GM04504 (cell line): Measurements from ENCODE around the gene ORAI3.

Experiments used
- DNase-seq: peaks from one replicate; pipeline ENCODE4 v3.0.0-alpha.2; 2012; ENCODE audit warnings: low read depth

ORAI3 gene

DNA sequence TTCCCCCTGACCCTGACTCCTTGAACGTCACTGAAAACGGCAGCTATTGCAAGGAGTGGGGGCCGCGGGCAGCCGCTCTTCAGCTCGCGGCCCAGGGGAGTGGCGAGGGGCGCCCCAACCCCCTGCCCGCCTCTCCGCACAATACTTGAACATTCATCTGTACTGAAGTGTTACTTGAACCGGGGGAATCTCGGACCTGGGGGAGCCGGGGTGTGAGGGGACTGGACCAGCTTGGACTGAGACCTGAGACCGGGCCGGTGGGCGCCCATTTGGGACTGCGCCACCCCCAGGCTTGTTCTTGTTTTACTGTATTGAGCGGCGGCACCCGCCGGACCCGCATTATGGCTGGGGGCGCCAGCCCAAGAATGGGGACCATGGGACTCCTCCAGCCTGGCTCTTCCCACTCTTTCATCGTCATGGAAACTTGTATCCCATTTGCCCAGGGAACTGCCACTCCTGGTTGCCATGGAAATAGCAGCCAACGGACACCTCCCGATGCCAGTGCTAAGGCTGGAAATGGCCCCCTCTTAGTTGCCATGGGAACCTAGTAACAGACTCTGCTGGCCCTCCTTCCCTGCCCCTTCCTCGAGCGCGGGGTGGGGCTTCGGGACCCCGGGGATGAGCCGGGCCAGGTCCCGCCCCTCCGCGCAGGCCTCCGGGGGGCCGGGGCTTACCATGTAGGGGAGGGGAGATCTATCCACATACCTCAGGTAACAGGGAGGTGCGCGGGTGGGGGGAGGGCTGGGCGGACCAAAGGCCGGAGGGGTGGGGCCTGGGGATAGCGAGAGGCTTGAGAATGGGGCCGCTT is 805 bp upstream of the ORAI3 start:
- peak; percentile 95 for DNase-seq

DNA sequence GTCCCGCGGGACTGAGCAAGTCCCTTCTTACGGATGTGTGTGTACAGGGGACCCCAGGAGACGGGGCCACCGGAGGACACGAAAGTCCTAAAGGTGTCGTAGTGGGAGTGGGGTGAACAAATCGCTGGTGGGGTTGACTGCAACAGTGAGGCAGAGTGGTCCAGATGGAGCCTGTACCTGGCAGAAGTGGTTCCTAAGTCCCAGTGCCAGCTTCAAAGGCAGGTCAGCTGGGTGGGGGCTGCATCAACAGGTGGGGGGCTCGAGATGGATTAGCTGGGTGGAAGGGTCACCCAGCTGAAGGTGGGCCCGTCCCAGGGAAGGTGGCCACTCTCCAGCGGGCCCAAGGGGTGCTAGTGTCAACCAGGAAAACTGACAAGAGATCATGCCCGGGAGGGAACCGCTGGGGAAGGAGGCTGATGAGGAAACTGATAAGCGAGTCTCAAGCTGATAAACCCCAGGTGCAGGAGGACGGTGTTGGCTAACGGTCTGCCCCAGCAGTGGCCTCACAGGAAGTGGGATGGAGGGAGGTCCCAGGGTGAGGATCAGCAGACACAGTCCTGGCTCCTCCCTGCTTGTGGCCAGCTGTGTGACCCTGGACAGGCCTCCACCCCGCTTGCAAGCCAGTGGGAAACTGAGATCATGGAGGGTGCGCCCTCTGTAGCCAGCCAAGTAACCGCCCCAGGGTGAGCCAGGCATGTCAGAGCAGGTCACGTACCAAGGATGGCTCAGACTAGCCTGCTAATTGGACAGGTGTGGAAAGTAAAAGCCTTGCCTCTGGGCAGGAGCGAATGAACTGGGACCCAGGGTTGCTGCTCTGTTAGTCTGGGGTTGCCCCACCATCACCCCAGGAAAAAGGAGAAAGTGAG is 1.0 kb downstream of the ORAI3 start:
- peak; percentile 75 for DNase-seq

DNA sequence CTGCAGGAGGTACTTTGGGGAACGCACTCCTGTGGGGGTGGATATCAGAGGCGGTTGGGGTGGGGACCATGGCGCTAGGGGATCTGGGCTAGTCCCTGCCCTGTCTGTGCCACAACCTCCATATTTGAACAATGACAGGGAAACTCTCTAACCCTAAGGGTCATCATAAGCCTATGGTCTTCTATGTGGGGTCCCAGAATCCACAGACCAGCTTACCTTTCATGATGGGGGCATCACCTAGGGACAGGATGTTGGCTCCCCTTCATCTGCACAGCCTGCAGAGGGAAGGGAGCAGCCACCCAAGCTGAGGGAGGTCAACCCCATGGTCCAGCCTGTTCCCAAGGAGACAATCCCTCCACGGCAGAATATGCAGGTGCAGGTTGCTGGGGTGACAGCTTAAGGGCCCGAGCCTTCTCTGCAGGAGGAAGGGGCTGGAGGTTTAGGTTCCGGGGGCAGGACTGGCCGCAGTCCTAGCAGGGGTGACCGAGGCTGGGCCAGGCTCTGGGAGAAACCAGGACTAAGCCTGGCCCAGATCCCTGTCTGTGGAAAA is 1.7 kb downstream of the ORAI3 start:
- DNase-seq, result no peak

DNA sequence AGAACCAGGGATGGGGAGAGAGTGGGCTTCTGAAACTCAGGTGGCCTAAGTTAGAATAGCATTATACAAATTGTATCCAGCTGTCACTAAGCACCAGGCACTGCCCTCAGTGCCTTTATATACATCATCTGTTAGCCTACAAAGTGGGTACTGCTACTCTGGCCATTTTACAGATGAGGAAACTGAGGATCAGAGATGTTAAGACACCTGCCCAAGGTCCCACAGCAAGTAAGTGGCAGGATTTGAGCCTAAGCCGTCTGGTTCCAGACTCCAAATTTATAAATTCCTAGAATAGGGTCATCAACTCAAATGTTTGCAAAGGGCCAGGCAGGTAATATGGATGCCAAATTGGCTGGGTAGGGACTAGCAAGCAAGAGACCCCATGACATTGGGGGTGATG is 2.3 kb downstream of the ORAI3 start:
- DNase-seq, result no peak

DNA sequence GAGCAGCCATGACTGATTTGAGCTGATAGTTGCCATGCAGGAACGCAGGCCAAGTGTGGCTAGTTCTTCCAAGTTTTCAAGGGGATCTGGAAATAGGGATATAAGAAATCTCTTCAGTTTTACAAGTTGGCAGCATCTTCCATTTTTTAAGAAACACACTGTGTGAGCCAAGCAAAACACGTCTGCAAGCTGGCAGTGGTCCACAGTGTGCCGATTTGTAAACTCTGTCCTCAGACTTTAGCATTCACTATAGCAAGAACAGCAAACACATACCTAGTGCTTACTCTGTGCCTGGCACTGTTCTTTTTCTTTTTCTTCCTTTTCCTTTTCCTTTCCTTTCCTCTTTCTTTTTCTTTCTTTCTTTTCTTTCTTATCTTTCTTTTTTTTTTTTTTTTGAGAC is 2.9 kb downstream of the ORAI3 start:
- DNase-seq, result no peak

DNA sequence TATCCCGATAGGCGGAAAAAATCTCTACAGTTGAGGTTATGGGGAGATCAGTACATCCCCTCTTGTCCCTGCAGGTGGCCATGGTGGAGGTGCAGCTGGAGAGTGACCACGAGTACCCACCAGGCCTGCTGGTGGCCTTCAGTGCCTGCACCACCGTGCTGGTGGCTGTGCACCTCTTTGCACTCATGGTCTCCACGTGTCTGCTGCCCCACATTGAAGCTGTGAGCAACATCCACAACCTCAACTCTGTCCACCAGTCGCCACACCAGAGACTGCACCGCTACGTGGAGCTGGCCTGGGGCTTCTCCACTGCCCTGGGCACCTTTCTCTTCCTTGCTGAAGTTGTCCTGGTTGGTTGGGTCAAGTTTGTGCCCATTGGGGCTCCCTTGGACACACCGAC is 4.2 kb downstream of the ORAI3 start:
- DNase-seq, result no peak

DNA sequence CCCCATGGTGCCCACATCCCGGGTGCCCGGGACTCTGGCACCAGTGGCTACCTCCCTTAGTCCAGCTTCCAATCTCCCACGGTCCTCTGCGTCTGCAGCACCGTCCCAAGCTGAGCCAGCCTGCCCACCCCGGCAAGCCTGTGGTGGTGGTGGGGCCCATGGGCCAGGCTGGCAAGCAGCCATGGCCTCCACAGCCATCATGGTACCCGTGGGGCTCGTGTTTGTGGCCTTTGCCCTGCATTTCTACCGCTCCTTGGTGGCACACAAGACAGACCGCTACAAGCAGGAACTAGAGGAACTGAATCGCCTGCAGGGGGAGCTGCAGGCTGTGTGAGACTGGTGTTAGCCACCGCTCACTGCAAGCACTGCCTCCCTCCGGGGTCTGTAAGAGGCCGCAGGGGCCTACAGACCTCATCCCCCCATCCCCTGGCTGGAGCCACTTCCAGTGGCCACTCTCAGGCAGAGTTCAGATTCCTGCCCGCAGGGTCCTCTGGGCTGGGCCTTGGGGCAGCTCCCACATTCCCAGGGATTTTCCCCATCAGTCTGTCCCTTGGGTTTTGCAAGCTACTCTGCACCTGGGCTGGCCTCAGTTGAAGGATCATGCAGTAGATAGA is 4.8 kb downstream of the ORAI3 start:
- peak; percentile 38 for DNase-seq

DNA sequence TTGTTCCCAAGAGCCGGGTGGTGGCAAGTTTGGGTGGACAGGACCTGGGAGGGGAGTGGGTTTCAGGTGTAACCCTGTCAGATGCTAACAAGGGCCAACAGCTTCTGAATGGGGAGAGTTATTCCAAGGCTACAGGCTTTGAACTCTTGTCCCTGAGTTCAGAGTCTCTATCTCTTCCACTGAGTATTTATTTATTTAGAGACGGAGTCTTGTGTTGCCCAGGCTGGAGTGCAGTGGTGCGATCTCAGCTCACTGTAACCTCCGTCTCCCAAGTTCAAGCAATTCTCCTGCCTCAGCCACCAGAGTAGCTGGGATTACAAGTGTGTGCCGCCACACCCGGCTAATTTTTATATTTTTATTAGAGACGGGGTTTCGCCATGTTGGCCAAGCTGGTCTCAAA is 6.1 kb downstream of the ORAI3 start:
- no peak for DNase-seq

DNA sequence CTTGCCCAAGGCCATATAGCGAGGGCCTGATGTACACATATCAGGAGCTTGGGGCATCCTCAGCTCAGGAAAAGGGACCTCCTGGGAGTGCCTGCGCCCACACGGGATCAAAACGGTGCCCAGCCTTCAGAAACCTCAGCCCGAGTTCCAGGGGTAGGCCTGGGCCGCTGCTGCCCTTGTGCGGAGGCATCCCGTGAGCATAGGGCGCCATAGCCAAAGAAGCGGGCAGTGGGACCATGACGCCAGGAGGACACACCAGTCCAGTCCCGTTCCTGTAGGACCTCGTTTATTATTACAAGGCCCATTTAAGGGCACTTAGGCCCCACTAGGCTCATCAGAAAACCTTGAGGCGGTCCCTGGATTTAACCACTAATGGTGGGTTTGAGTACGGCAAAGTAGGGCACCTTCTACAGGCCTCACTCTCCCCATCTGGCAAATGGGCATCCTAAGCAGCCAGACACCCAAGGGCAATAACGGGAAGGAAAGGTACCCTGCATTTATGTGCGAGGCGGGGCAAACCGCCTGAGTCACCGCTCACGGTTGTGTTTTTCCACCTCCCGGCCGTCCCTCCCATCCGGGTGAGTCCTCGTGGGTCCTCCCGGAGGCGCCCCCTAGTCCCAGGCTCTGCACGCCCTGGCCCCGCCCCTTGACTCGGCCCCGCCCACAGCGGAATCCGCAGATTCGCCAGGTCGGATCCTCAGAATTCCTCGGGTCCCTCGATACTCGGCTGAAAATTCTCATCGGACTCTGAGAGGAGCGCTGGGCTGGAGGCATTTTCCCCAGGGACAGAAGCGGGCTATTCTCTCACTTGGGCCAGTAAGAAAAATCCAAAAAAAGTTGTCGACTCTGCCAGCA is 8.0 kb downstream of the ORAI3 start:
- peak; percentile 62 for DNase-seq

DNA sequence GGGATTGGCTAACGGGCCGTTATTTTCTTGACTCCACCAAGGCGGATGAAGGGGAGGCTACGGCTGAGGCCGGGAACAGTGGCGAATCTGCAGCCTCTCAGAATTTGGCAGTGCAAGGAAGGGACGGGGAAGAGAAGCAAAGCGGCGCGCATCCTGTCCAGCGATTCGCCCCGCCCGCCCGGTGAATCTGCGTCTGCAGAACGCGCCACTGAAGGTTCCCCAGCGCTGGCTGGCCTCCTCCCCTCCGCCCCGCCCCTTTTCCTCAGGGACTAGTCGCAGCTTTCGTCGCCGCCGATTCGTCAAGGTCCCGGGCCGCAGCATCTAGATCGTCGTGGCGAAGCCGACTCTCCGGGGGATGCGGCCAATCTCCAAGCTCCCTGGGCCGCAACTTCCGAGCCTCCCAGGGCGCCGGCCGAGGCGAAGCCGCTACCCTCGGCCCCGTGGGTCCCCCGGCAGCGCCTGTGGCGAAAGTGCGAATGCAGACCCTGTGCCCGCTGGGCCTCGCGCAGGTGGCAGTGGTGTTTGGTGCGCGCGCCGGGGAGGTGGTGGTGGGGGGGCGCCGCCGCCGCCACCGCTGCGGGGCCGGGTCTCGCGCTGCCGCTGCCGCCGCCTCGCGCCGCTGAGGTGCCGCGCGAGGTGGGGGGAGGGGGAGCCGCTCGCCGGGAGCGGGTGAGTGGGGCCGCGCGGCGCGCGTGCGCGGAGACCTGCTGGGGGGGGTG is 8.7 kb downstream of the ORAI3 start, which contains the start of gene SETD1A:
SETD1A (plus strand) TSS at position 299 of the 719 bp plus-strand sequence. CDS start 978 bp downstream, outside the sequence.
- DNase-seq, result peak; percentile 90

DNA sequence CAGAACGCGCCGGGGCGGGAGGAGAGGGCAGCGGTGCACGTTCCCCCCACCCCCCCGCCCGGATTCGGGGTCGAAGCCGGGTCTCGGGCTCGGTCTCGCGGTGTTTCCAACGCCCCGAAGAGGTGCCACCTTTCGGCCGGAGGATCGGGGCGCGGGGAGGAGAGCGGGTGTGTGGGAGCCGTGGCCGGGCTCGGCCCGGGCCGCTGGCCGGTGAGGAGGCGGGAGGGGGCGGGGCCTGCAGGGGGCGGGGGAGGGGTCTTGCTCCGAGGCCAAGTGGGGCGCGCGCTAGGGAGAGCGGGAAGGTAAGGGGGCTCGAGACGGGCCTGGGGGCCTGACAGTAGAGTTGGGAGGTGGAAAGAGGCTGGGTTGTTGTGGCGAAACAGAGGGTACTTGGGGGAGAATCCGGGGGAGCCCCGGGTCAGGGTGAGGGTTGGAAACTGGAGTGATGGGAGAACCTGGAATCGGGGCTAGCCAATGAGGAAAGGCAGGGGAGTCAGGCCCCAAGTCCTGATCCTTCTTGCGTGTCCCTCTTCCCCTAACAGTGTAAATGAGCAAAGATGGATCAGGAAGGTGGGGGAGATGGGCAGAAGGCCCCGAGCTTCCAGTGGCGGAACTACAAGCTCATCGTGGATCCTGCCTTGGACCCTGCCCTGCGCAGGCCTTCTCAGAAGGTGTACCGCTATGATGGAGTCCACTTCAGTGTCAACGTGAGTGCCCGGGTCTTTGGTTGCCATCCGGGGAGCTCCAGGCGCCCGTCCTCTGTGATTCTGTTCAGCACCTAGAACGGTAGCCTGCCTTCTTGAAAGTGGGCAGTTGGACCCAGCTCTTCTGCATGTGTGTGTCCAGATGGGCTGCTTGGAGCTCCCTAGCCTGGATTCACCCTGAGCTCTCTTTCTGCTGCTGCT is 9.6 kb downstream of the ORAI3 start:
- DNase-seq, result no peak

DNA sequence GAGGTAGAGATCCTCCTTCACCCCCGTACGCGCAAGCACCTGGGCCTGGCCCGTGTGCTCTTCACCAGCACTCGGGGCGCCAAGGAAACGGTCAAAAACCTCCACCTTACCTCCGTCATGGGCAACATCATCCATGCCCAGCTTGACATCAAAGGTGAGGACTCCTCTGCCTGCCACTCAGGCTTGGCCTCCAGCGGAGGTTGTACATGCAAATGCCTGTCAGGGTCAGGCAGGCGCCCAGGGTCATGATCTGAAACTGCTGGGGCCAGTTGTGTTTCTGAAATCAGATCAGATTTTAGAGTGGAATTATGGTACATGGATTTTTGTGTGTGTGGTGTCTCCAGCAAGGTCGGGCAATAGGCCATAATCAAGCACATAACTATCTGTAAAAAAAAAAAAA is 12.5 kb downstream of the ORAI3 start:
- DNase-seq, result no peak

DNA sequence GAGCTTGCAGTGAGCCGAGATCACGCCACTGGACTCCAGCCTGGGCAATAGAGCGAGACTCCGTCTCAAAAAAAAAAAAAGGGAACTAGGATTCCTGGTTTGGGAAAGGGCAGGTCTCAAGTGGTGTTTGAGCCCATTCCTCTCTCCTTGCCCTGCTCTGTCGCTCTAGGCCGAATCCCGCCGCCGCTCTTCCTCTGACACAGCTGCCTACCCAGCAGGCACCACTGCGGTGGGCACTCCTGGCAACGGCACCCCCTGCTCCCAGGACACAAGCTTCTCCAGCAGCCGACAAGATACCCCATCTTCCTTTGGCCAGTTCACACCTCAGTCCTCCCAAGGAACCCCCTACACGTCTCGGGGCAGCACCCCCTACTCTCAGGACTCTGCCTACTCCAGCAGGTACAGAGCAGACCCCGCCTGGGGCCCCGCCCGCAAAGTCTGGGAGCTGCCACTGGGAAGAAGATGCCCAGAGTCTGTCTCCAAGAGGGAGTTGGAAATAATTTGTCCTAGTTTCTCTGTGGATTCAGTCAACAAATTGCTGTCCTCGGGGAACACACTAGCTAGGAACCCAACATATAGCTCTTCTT is 15.2 kb downstream of the ORAI3 start:
- no peak for DNase-seq

DNA sequence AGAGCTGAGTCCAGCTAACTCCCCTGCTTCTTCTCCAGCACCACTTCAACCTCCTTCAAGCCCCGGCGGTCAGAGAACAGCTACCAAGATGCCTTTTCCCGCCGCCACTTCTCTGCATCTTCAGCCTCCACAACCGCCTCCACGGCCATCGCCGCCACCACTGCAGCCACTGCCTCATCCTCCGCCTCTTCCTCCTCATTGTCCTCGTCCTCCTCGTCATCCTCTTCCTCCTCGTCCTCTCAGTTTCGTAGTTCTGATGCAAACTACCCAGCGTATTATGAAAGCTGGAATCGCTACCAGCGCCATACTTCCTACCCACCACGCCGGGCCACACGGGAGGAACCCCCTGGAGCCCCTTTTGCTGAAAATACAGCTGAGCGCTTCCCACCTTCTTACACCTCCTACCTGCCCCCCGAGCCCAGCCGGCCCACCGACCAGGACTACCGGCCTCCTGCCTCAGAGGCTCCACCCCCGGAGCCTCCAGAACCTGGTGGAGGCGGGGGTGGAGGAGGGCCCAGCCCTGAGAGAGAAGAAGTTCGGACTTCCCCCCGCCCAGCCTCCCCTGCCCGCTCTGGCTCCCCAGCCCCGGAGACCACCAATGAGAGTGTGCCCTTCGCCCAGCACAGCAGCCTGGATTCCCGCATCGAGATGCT is 15.8 kb downstream of the ORAI3 start:
- DNase-seq, result no peak

DNA sequence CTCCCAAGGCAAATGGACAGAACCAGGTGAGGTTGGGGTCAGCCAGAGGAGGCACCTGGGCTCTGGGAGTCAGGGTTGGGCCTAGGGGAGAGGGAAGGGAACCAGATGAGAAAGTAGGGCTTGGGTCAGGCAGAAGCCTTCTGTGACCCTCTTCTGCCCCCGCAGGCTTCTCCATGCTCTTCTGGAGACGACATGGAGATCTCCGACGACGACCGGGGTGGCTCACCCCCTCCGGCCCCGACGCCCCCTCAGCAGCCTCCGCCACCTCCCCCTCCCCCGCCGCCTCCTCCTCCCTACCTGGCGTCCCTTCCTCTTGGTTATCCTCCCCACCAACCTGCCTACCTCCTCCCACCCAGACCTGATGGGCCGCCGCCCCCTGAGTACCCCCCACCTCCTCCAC is 16.6 kb downstream of the ORAI3 start:
- DNase-seq, result no peak

DNA sequence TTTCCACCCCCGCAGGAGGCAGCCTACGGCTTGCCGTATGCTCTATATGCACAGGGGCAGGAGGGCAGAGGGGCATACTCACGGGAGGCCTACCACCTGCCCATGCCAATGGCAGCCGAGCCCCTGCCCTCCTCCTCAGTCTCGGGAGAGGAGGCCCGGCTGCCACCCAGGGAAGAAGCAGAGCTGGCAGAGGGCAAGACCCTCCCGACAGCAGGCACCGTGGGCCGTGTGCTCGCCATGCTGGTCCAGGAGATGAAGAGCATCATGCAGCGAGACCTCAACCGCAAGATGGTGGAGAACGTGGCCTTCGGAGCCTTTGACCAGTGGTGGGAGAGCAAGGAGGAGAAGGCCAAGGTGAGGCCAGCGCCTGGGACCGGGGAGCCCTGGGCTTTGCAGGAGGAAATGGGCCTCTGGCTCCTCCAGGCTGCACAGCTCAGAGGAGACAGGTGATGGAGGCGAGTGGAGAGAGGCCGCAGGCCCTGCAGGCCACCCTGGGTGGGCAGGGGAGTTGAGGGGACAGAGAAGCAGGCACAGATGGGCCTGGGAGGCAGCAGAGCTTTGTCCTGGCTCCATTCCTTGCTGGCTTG is 17.3 kb downstream of the ORAI3 start:
- DNase-seq, result no peak

DNA sequence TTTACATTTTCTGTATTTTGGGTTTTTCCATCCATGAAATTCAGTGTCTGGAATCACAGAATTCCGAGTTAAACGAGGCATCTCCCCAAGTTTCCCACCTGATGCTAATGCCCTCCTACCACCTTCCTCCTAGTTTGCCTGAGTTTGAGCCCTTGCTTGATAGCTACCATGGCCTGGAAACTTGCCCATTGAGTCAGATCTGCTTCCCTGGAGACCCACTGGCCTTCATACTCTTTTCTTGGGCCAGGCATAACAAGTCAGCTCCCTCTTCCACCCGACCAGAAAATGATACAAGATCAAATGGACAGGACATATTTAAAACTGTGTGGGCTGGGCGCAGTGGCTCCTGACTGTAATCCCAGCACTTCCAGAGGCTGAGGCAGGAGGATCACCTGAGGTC is 18.9 kb downstream of the ORAI3 start:
- DNase-seq, result no peak

DNA sequence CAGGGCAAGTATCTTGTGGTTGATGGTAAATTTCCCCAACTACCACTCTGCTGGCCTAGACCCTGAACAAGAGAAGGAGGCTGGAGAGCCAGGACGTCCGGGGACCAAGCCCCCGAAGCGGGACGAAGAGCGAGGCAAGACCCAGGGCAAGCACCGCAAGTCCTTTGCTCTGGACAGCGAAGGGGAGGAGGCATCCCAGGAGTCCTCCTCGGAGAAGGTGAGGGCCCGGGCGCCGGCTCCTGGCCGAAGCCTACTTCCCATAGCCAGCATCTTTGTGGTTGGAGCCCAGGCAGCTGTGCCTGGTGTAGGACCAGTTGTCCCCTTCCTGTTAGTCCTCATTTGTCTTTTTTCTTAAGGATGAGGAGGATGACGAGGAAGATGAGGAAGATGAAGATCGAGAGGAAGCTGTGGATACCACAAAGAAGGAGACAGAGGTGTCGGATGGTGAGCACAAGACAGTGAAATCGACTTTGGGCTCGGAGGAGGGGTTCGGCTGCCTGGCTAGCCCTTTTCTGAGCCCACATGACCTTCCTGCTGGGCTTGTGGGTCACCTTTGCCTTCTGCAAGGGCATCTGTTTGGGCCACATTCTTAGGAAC is 20.5 kb downstream of the ORAI3 start:
- no peak for DNase-seq
